Motor neuron (in vitro differentiated cells): Measurements from ENCODE around the gene SLCO3A1. TPM values are rescaled to one million over a fixed set of nuclear protein-coding genes. Genes with fewer than 3 reads are reported as not detected.
A peak's percentile ranks its signal among the peaks of the same experiment; 100 is the strongest.

Experiments used
- ATAC-seq, 8 experiments: fragments of 200-7000 bp; cut with Tn5 transposase; replicated peaks in 6 of 8; 2 replicates each; pipeline ENCODE4 v1.8.0; 2021; ENCODE audit warnings: mild to moderate bottlenecking in 8 of 8, moderate library complexity in 8 of 8
- H3K27ac ChIP-seq, 2 donors: fragments of 250-450 bp; sonication (Bioruptor Pico); 2 replicates each; pipeline ENCODE4 v1.9.0; 2021; ENCODE audit warnings: antibody characterized with exemption in 2 of 2, mild to moderate bottlenecking in 2 of 2, moderate library complexity in 1 of 2
- H3K4me1 ChIP-seq, 2 donors: fragments of 250-450 bp; sonication (Bioruptor Pico); replicated peaks in 1 of 2; 2 replicates each; pipeline ENCODE4 v1.6.1; 2021; ENCODE audit warnings: antibody characterized with exemption in 2 of 2, mild to moderate bottlenecking in 2 of 2, moderate library complexity in 1 of 2
- H3K4me3 ChIP-seq, 5 donors: fragments of 250-450 bp; sonication (Bioruptor Pico); 2 replicates each; pipeline ENCODE4 v1.9.0; 2021; ENCODE audit warnings: antibody characterized with exemption in 5 of 5, mild to moderate bottlenecking in 5 of 5, moderate library complexity in 4 of 5
- WGBS, 10 experiments: fragments of 450-650 bp; shearing (Covaris generic); methylation state at CpG; one replicate each; pipeline ENCODE4 v1.0.0; 2022; 5-methylcytosine and 5-hydroxymethylcytosine counted together
- in situ Hi-C, 9 experiments: fragments of 400-800 bp; cut with MboI; loops; one replicate each; pipeline ENCODE4 v1.15.0; 2021; ENCODE audit warnings: low sequenced_read_pairs in 9 of 9, low pct_unique_long_range_greater_than_20kb in 2 of 9; ENCODE audit not compliant: unreplicated experiment in 9 of 9
- total RNA-seq, 8 experiments: library from RNA; unstranded; fragments of 300-600 nt; gene quantifications; 2 replicates each; pipeline versions ENCODE4 v1.2.3 to v1.2.4, GENCODE V29; 2022

SLCO3A1 gene
- total RNA-seq, 8 experiments from 2014 or later = 2.2 to 19.6 (median 4.9) TPM

DNA sequence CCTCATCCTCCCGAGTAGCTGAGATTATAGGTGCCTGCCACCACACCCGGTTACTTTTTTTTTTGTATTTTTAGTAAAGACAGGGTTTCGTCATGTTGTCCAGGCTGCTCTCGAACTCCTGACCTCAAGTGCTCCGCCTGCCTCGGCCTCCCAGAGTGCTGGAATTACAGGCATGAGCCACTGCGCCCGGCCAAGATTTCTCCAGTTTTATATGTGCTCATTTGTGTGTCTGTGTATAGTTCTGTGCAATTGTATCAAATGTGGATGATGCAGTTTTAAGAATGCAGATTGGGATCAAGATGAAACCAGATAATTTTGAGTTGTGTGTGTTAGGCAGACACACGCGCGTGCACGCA lies 68.3 kb downstream of the SLCO3A1 start:
- Histone ChIP-seq H3K27ac (no peak overlapping the region), H3K4me1 (peaks cover 14 to 20% of the 10 kb centered on the region in 2 donors), H3K4me3 (no peak overlapping the region)
- 59 to 96% (median 89%) methylated on average over 4 to 11 of the region's 12 CpGs; no CpG with 5 or more reads in 3 of the 10 experiments for WGBS, 10 experiments
- in situ Hi-C loops = no loop called here
- ATAC-seq = no peak

- Histone ChIP-seq H3K4me1 (peaks cover 10 to 17% of the 10 kb centered on the region in 2 donors), H3K4me3 (no peak overlapping the region), H3K27ac (no peak overlapping the region)
- ATAC-seq = peak in 1 of 8 experiments; percentile 67
- WGBS, 10 experiments = 25 to 100% (median 80%) methylated on average over 2 to 8 of the region's 10 CpGs; no CpG with 5 or more reads in 1 of the 10 experiments
- in situ Hi-C loops = no loop called here
Observed at GRCh38 chr15:91922646-91923547, 69.4 kb downstream of the SLCO3A1 start.

DNA sequence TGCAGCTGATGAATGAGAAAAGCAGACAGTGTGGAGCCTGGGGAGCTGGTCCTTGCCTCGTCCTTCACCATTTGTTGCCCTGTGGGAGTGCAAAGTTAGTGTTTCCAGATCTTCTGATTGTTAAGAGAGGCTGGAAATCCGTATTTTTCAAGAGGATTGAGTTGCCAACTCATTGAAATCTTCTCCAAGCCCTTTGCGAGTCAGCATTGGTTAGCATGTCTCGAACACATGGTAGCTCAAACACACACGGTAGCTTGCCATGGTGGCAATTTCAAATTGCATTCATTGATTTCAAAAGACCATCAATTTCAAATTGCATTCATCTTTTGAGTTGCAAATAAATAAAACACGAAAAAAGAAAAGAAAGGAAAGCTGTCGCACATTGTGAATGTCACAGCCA lies 70.7 kb downstream of the SLCO3A1 start:
- no peak overlapping the region for H3K27ac ChIP-seq
- in situ Hi-C loops = no loop called here
- no peak overlapping the region for H3K4me3 ChIP-seq
- H3K4me1 ChIP-seq = peaks cover 5 to 15% of the 10 kb centered on the region in 2 donors
- WGBS, 10 experiments = 55 to 92% (median 67%) methylated on average over 2 to 7 of the region's 7 CpGs; no CpG with 5 or more reads in 2 of the 10 experiments
- no peak for ATAC-seq

GRCh38 chr15:91924837-91925495 lies 71.5 kb downstream of the SLCO3A1 start:
- no peak for ATAC-seq
- WGBS, 10 experiments = 18 to 100% (median 91%) methylated on average over 2 to 4 of the region's 4 CpGs; no CpG with 5 or more reads in 2 of the 10 experiments
- in situ Hi-C loops = no loop called here
- Histone ChIP-seq H3K4me3 (no peak overlapping the region), H3K27ac (no peak overlapping the region), H3K4me1 (peaks cover 5 to 15% of the 10 kb centered on the region in 2 donors)

- in situ Hi-C loops = no loop called here
- 94 to 100% (median 100%) methylated on average over 1 to 2 of the region's 3 CpGs; no CpG with 5 or more reads in 3 of the 10 experiments for WGBS, 10 experiments
- ATAC-seq = no peak
- H3K27ac ChIP-seq = no peak overlapping the region
- H3K4me1 ChIP-seq = peaks cover 8 to 16% of the 10 kb centered on the region in 2 donors
- H3K4me3 ChIP-seq = no peak overlapping the region
Observed at GRCh38 chr15:91925794-91926193, 72.3 kb downstream of the SLCO3A1 start.

DNA sequence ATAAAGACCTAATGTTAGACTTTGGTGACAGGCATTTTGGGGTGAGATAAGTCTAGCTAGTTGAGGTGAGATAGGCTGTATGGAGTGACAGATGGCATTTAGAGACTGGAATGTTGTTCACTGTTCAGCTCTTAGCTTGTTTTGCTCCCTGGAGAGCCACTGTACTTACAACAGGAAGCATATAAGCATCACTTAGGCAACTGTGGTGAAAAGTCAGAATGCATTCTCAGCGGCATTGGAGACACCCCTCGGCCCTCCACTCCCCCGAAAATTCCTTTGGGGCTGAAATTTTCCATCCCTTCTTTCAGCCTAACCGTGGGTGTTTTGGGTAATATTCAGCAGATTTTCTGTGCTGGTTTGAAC lies 73.4 kb downstream of the SLCO3A1 start:
- Histone ChIP-seq H3K27ac (no peak overlapping the region), H3K4me1 (peaks cover 16 to 27% of the 10 kb centered on the region in 2 donors), H3K4me3 (no peak overlapping the region)
- ATAC-seq = peak in 2 of 8 experiments; percentile 16 to 40
- in situ Hi-C loops = no loop called here
- 0 to 100% (median 41%) methylated on average over 1 to 4 of the region's 4 CpGs; no CpG with 5 or more reads in 1 of the 10 experiments for WGBS, 10 experiments

DNA sequence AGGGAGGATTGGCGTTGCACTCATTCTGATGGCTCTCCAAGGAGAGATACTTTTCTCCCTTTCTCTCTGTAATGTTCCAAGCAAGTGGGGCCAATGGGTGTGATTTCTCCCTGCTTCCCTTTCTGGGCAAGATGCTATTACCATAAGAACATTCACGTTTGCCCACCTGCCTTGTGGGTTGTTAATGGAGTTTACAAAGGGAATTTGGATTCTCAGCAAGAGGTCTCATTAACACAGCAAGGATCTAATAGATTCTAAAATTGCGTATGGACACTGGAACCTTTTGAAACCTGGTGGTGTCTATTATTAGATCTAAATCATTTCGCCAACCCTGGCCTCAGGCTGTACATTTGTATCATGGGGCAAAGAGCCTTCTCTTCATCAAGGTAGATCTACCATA lies 74.1 kb downstream of the SLCO3A1 start:
- Histone ChIP-seq H3K27ac (no peak overlapping the region), H3K4me3 (no peak overlapping the region), H3K4me1 (peaks cover 16 to 30% of the 10 kb centered on the region in 2 donors)
- ATAC-seq = no peak
- WGBS, 10 experiments = 60 to 100% (median 88%) methylated on average over 1 to 4 of the region's 4 CpGs; no CpG with 5 or more reads in 4 of the 10 experiments
- in situ Hi-C loops = no loop called here

GRCh38 chr15:91928675-91929074 lies 75.2 kb downstream of the SLCO3A1 start:
- no peak overlapping the region for H3K4me3 ChIP-seq
- ATAC-seq = no peak
- in situ Hi-C loops = no loop called here
- no peak overlapping the region for H3K27ac ChIP-seq
- peaks cover 16 to 30% of the 10 kb centered on the region in 2 donors for H3K4me1 ChIP-seq
- WGBS, 10 experiments = 0 to 100% (median 90%) methylated on average over 2 to 5 of the region's 6 CpGs; no CpG with 5 or more reads in 1 of the 10 experiments

- Histone ChIP-seq H3K27ac (no peak overlapping the region), H3K4me3 (no peak overlapping the region), H3K4me1 (peaks cover 11 to 30% of the 10 kb centered on the region in 2 donors)
- 36 to 100% (median 85%) methylated on average over 1 to 2 of the region's 2 CpGs; no CpG with 5 or more reads in 2 of the 10 experiments for WGBS, 10 experiments
- ATAC-seq = peak in 2 of 8 experiments; percentile 30 to 44
- in situ Hi-C loops = no loop called here
Observed at GRCh38 chr15:91929509-91929908, 76.0 kb downstream of the SLCO3A1 start.

DNA sequence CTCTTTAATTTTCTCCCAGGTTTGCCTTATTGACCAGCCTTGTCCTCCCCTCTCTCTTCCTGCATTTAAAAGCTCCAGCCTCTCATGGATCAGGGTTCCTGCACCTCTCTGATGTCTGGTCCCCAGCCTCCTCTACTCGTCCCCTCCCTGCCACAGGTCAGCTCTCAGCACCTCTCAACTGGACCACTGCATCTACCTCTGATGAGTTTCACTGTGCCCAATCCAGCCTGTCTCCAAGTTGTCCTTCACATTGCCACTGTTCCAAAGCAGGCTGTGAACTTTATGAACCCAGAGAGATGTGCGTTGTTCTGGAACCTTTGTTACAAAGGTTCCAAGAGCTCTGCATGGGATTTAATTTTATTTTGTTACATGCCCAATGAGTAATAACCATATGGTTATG lies 76.6 kb downstream of the SLCO3A1 start:
- no peak overlapping the region for H3K27ac ChIP-seq
- H3K4me3 ChIP-seq = no peak overlapping the region
- in situ Hi-C loops = no loop called here
- no peak for ATAC-seq
- H3K4me1 ChIP-seq = peaks cover 11 to 30% of the 10 kb centered on the region in 2 donors
- 60 to 100% (median 100%) methylated on average over 1 of the region's 2 CpGs; no CpG with 5 or more reads in 7 of the 10 experiments for WGBS, 10 experiments

DNA sequence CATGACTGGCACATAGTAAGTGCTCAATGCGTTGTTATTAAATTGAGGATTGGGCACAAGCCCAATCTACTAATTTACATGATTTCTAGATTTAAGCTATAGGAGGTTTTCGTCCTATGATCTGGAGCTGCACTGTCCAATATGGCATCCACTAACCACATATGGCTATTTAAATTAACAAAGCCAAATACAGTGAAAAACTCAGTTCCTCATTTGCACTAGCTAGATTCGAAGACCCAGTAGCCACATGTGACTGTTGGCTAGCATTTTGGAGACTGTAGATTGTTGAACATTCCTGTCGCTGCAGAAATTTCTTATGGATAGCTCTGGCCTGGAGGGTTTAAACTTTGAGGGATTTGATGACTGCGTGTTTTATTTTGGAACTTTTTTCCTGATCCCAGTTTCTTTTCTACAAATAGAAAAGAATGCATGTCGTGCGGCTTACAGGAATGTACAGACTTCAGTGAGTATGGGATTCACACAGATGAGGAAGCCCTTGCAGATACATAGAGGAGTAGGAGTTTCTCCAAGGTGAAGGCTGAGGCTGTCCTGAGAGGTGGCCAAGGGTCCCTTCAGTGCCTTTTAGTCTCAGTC lies 82.8 kb downstream of the SLCO3A1 start:
- Histone ChIP-seq H3K27ac (no peak overlapping the region), H3K4me3 (no peak overlapping the region), H3K4me1 (peaks cover 19 to 22% of the 10 kb centered on the region in 2 donors)
- no peak for ATAC-seq
- in situ Hi-C loops = no loop called here
- 61 to 100% (median 94%) methylated on average over 1 to 7 of the region's 7 CpGs for WGBS, 10 experiments

DNA sequence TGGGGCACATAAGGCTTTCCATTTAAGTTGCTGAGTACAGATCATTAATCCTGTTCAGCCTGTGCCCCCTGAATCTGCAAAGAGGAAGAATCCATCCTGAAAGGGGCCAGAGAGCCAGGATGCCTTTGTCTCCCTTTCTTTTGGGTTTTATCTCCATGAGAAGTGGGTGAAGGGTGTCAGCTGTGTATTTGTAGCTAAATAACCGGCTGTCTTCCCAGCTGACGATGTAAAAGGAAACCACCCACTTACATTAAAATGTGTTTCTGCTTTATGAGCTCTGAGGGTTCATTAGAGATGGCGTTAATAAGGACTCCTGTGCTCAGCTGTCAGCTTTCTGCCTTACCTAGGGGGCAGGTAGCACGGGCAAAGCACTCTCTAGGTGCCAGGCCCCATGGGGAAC lies 83.4 kb downstream of the SLCO3A1 start:
- in situ Hi-C loops = no loop called here
- H3K4me3 ChIP-seq = no peak overlapping the region
- H3K4me1 ChIP-seq = peaks cover 18 to 22% of the 10 kb centered on the region in 2 donors
- ATAC-seq = peak in 1 of 8 experiments; percentile 26
- 0 to 100% (median 77%) methylated on average over 1 to 3 of the region's 4 CpGs; no CpG with 5 or more reads in 4 of the 10 experiments for WGBS, 10 experiments
- no peak overlapping the region for H3K27ac ChIP-seq

GRCh38 chr15:91938136-91938535 lies 84.6 kb downstream of the SLCO3A1 start:
- in situ Hi-C loops = no loop called here
- peaks cover 26 to 32% of the 10 kb centered on the region in 2 donors for H3K4me1 ChIP-seq
- H3K27ac ChIP-seq = no peak overlapping the region
- no peak overlapping the region for H3K4me3 ChIP-seq
- 20 to 100% (median 87%) methylated on average over 1 to 3 of the region's 3 CpGs; no CpG with 5 or more reads in 2 of the 10 experiments for whole genome bisulfite sequencing, 10 experiments
- no peak for ATAC-seq
